ENCODE data around the gene LPP.

LPP gene

GRCh38 chr3:188240189-188240981 is 86.4 kb downstream of the LPP start:
- DNase-seq (ENCODE audit: low read depth) = no peak
- no peak overlapping the region for H3K4me3 ChIP-seq (ENCODE audit: low read depth, low read length)

- DNase-seq (ENCODE audit: low read depth) = peak; percentile 60
- H3K4me3 ChIP-seq (ENCODE audit: low read depth, low read length) = no peak overlapping the region
Measured at GRCh38 chr3:188241072-188241471, 87.1 kb downstream of the LPP start.

DNA sequence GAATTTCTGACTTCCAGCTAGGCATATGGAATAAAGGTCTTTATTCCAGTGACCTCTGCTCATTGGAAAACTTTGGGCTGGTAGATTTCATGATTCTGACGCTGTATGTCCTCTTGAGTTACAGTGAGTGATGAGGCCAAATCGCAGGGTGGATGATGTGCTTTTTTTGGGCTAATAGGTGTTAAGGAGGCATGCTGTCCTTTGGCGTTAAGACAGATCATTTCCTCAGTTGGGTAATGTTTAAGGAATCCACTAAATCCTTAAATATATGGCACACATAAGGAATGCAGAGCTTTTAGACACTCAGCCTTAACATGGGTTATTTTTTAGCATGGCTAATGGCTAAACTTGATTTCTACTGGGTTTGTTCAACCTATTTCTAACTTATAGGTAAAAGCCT is 87.9 kb downstream of the LPP start:
- no peak overlapping the region for H3K4me3 ChIP-seq (ENCODE audit: low read depth, low read length)
- DNase-seq (ENCODE audit: low read depth) = peak; percentile 55

DNA sequence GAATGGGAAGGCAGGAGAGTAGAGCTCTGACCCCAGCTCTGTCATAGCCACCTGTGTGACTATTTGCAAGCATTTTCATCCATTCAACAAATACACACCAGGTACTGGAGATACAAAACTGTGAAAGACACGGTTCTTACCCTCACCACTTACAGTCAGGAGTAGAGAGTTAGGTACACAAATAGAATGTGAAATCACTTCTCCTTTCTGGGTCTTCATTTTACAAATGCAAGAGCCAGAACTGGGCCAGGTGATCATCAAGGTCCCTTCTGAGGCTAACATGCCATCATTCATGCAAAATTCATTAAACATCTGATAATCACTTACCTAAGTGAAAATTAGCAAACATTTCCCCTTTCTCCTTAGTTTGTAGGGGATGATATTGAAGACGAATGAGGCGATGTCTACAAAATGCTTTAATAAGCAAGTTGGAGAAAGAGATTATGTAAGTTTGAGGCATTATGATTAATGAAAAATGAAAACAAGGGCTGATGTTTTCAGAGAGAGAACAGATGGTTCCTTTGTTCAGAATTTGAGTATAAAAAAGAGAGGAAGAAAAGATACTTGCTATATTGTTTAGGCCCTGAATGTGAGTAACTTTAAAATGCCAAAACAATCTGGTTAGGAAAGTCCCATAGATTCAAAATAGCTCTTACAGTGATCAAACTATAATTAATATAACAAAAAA is 88.6 kb downstream of the LPP start:
- H3K4me3 ChIP-seq (ENCODE audit: low read depth, low read length) = no peak overlapping the region

DNA sequence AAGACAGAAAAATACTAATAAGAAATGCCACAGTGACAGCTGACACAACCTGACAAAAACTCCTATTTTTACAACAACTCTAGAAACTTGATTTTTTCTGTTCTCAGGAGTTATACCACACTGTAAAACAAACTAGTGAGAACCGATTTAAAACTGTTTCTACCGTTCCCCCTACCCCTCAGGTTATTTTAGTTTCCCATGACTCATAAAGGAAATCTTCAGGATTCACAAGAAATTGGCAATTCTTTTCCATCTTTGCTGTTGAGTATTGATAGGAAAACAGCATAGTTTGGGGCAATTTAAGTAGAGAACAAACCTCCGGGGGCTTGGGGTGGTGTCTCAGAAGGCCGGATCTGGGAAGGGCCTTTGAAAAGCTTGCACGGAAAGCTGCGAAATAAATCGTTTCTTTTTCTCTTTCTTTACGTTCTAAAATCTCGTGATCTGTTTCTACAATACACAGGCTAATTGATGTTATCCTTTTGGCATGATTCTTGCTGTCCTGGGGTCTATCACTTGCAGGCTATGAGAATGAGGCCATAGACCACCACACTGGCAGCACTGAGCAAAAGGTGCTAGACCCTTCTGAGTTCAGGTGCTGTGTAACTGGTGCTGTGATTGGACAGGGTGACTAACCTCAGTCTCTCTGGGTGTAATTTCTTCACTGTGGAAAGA is 89.3 kb downstream of the LPP start:
- no peak overlapping the region for H3K4me3 ChIP-seq (ENCODE audit: low read depth, low read length)
- no peak for DNase-seq (ENCODE audit: low read depth)

More for the DNA sequence above, 88.6 kb downstream of the LPP start:
- no peak for DNase-seq (ENCODE audit: low read depth)

DNA sequence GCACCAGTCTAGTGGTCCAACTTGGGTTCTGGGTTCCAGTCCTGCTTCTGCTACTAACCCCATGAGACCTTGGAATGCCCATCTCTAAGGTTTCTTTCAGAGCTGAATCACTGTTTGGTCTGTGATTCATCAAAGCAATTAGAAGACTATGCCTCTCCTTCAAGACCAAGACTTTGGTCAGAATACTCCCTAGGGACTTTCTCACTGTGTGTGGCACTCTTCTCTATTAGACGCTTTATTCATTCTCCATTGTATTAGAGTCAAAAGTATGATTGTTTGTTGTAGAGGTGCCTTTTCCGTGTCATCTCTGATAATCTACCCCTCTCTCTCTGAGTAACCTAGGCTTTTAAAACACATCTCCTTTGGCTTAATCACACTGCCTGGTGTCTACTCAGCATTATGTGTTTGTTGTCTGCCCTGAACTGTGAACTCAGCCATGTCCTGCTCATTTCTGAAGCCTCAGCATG is 90.5 kb downstream of the LPP start:
- peak; percentile 57 for DNase-seq (ENCODE audit: low read depth)
- no peak overlapping the region for H3K4me3 ChIP-seq (ENCODE audit: low read depth, low read length)

- H3K4me3 ChIP-seq (ENCODE audit: low read depth, low read length) = no peak overlapping the region
- DNase-seq (ENCODE audit: low read depth) = no peak
Measured at GRCh38 chr3:188246905-188247304, 92.9 kb downstream of the LPP start.

GRCh38 chr3:188248036-188248561 is 94.1 kb downstream of the LPP start:
- DNase-seq (ENCODE audit: low read depth) = no peak
- no peak overlapping the region for H3K4me3 ChIP-seq (ENCODE audit: low read depth, low read length)

DNA sequence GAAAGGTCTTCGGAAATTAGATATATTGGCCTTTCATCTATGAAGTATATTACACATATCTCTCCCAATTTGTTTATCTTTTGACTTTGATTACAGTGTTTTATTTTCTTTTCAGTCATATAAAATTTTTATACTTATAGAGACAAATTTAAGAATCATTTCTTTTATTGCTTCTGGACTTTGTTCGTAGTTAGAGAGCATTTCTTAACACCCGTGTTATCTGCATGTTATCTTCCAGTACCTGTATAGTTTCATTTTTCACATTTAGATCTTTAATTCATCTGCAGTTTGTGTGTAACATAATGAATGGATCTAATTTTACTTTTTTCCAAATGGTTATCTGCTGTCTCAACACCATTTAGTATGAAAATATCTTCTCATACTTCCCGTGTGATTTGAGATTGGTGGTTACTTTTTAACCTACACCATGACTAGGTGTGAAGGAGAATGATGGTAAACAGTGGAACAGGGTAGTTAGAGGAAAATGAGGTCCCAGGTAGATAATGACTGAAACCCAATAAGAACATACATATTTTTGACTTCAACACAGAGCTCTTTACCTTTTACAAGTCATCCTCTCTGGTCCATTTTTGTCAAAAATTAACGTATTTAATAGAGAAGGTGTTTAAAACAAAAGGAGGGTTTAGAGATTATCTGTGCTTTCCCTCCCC is 99.3 kb downstream of the LPP start:
- H3K4me3 ChIP-seq (ENCODE audit: low read depth, low read length) = no peak overlapping the region
- no peak for DNase-seq (ENCODE audit: low read depth)

DNA sequence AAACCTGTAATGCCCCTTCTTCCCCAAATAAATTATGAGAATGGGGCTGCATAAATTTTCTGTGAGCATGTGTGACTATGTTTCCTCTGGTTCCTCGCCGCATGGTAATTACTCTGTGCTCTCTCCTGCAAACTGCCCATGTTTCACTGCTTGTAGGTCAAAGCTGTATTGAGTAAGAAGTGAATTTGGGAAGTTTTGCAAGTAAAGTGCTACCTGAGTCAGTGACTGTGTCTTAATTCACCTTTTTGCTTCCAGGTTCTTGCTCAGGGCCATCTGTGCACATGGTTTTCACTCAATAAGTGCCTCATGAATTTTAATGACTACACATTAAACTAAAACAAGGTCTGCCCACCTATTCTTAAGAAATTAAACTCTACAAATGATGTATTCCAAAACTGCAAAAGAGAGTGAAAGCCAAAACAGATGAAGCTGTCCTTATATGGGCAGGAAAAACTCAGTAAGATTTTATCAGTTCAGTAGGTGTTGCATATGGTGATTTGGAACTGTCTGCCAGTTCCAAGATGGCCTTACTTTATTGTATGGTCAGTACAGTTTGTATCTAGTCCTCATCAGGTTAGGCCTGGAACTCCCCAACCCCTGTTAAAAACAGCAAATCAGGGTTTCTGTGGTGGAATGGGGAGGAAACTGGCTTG is 100.0 kb downstream of the LPP start:
- no peak overlapping the region for H3K4me3 ChIP-seq (ENCODE audit: low read depth, low read length)
- DNase-seq (ENCODE audit: low read depth) = no peak

GRCh38 chr3:188254520-188255070 is 100.6 kb downstream of the LPP start:
- DNase-seq (ENCODE audit: low read depth) = no peak
- H3K4me3 ChIP-seq (ENCODE audit: low read depth, low read length) = no peak overlapping the region

DNA sequence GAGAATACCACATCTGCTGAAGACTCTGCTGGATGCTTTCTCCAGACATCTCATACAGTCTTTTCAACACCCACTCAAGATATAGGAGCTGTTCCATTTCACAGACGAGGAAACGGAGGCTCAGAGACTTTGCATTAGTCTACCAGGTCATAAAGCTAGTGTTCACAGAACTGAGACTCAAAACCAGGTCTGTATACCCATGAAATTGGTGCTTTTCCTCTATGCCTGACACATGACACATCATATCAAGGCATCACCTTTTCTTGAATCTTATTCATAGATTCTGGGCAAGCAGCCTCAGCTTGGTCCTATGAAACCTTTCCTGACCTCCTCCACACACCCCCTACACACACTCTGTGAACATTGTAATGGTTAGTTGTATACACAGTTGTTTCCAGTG is 101.2 kb downstream of the LPP start:
- H3K4me3 ChIP-seq (ENCODE audit: low read depth, low read length) = no peak overlapping the region
- no peak for DNase-seq (ENCODE audit: low read depth)

DNA sequence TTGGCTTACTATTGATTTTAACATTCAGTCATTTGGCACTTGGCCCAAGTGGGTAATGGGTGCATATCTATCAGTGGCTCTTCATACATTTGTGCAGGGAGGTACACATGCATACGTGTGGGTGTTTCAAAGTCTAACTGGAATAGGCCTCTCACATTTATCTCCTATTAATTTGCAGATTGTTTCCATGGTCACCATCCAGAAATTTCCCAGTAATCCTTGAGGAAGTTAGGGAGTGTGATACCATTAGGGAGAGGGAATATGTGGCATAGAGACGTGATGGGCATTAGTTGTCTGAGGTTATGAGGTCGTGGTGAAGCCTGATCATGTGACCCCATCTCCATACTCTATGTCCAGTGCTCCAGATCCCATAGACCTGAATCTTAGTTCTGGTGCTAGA is 102.8 kb downstream of the LPP start:
- H3K4me3 ChIP-seq (ENCODE audit: low read depth, low read length) = no peak overlapping the region
- no peak for DNase-seq (ENCODE audit: low read depth)

DNA sequence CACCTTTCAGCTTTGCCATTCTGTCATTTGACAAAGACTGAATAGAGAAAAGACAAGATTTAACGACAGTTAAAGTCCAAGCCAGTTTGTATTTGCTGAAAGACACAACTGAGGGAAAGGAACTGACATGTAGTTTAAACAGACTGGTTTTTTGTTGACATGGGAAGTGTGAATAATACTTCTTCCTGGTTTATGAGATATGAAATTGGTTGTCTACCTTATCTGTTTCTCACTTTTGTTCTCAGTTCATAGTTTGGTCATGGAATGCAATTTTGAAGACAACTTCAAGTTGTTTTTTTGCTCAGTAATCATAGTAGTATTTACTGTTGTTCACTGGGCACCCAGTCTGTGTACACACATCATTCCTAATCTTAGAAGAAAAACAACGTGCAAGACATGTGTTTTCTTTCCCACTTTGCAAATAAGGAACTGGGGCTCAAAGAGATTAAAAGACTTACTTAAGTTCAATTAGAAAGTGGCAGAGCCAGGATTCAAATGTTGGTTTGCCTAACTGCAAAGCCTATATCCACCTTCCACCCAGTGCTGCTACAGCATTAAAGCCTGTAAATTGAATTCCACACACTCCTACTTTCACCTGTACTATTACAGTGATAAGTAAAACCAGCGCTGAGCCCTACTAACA is 103.5 kb downstream of the LPP start:
- H3K4me3 ChIP-seq (ENCODE audit: low read depth, low read length) = no peak overlapping the region
- no peak for DNase-seq (ENCODE audit: low read depth)

GRCh38 chr3:188259191-188259590 is 105.2 kb downstream of the LPP start:
- H3K4me3 ChIP-seq (ENCODE audit: low read depth, low read length) = no peak overlapping the region
- DNase-seq (ENCODE audit: low read depth) = no peak

DNA sequence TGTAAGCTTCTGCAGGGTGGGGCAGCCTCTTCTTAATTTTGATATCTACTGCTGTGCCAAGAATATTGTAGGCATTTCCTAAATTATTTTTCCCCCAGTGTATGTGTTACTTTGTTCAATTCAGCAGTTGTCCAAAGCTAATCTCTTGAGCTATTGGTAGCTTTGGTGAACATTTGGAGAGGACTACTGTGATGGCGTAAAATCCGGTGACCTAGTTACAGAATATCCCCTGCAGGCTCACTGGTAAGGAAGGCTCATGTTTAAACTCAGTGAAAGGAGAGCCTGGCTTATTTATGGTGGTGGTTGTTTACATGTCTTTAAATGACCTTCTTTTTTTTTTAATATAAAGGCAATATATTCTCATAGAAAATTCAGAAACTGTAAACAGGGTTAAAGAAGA is 105.6 kb downstream of the LPP start:
- DNase-seq (ENCODE audit: low read depth) = no peak
- no peak overlapping the region for H3K4me3 ChIP-seq (ENCODE audit: low read depth, low read length)

DNA sequence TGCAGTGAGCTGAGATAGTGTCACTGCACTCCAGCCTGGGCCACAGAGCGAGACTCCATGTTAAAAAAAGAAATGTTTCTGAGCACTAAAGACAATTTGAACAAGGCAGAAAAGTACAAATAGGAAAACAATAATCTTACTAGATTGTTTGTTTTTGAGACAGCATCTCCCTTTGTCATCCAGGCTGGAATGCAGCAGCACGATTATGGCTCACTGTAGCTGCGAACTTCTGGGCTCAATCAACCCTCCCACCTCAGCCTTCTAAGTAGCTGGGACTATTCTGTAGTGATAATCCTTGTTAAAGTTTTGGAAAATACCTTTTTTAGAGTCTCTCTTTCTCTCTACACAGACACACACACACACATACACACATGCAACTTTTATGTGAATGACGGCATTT is 107.1 kb downstream of the LPP start:
- no peak for DNase-seq (ENCODE audit: low read depth)

GRCh38 chr3:188262488-188262887 is 108.5 kb downstream of the LPP start:
- DNase-seq (ENCODE audit: low read depth) = no peak
- H3K4me3 ChIP-seq (ENCODE audit: low read depth, low read length) = no peak overlapping the region

More for the DNA sequence above, 107.1 kb downstream of the LPP start:
- no peak overlapping the region for H3K4me3 ChIP-seq (ENCODE audit: low read depth, low read length)

Measured in skeletal muscle cell (primary cell).